Neuron (in vitro differentiated cells): ENCODE data around the gene BAHCC1.

Experiments used
- H2AFZ ChIP-seq: one replicate; pipeline ENCODE4 v1.6.1; 2013; ENCODE audit warnings: low read depth, mild to moderate bottlenecking, inconsistent platforms, low read length, moderate library complexity
- H3K27me3 ChIP-seq: one replicate; pipeline ENCODE4 v1.6.1; 2013; ENCODE audit warnings: low read length; ENCODE audit not compliant: insufficient read depth
- H3K36me3 ChIP-seq: one replicate; pipeline ENCODE4 v1.6.1; 2013; ENCODE audit warnings: low read length; ENCODE audit not compliant: insufficient read depth
- H3K4me1 ChIP-seq: one replicate; pipeline ENCODE4 v1.6.1; 2013; ENCODE audit warnings: low read length; ENCODE audit not compliant: insufficient read depth
- H3K4me3 ChIP-seq: 2 replicates; pipeline ENCODE4 v1.5.1; 2013; ENCODE audit warnings: mild to moderate bottlenecking, low read length, moderate library complexity
- H3K9me3 ChIP-seq: one replicate; pipeline ENCODE4 v1.6.1; 2013; ENCODE audit warnings: low read length

BAHCC1 gene

GRCh38 chr17:81494626-81495377 lies 99.5 kb downstream of the BAHCC1 start:
- Histone ChIP-seq H2AFZ (no peak overlapping the region), H3K36me3 (no peaks in the 10 kb centered on the region), H3K4me1 (peaks cover 20% of the 10 kb centered on the region), H3K9me3 (no peaks in the 10 kb centered on the region), H3K27me3 (peaks cover 5% of the 10 kb centered on the region), H3K4me3 (no peak overlapping the region)

GRCh38 chr17:81498953-81499600 lies 103.8 kb downstream of the BAHCC1 start:
- H3K27me3 ChIP-seq = no peaks in the 10 kb centered on the region
- no peak overlapping the region for H3K4me3 ChIP-seq
- no peaks in the 10 kb centered on the region for H3K36me3 ChIP-seq

GRCh38 chr17:81499601-81499970 lies 104.3 kb downstream of the BAHCC1 start:
- Histone ChIP-seq H3K4me1 (peaks cover 4% of the 10 kb centered on the region), H3K36me3 (no peaks in the 10 kb centered on the region), H3K4me3 (no peak overlapping the region), H2AFZ (no peak overlapping the region), H3K9me3 (no peaks in the 10 kb centered on the region), H3K27me3 (no peaks in the 10 kb centered on the region)

More at GRCh38 chr17:81498953-81499600, 103.8 kb downstream of the BAHCC1 start:
- H2AFZ ChIP-seq = no peak overlapping the region
- peaks cover 4% of the 10 kb centered on the region for H3K4me1 ChIP-seq
- no peaks in the 10 kb centered on the region for H3K9me3 ChIP-seq

GRCh38 chr17:81500047-81500446 lies 104.8 kb downstream of the BAHCC1 start:
- H3K9me3 ChIP-seq = no peaks in the 10 kb centered on the region
- H3K4me3 ChIP-seq = no peak overlapping the region
- H3K4me1 ChIP-seq = peaks cover under 1% of the 10 kb centered on the region
- H2AFZ ChIP-seq = no peak overlapping the region
- H3K36me3 ChIP-seq = no peaks in the 10 kb centered on the region
- no peaks in the 10 kb centered on the region for H3K27me3 ChIP-seq

GRCh38 chr17:81502471-81503017 lies 107.3 kb downstream of the BAHCC1 start:
- Histone ChIP-seq H3K4me1 (no peaks in the 10 kb centered on the region), H2AFZ (no peak overlapping the region), H3K27me3 (no peaks in the 10 kb centered on the region), H3K4me3 (no peak overlapping the region), H3K36me3 (no peaks in the 10 kb centered on the region), H3K9me3 (no peaks in the 10 kb centered on the region)

GRCh38 chr17:81503619-81504018 lies 108.4 kb downstream of the BAHCC1 start:
- Histone ChIP-seq H2AFZ (no peak overlapping the region), H3K4me3 (no peak overlapping the region), H3K27me3 (no peaks in the 10 kb centered on the region), H3K36me3 (peaks cover 2% of the 10 kb centered on the region), H3K9me3 (no peaks in the 10 kb centered on the region), H3K4me1 (no peaks in the 10 kb centered on the region)

- Histone ChIP-seq H2AFZ (no peak overlapping the region), H3K4me1 (peaks cover 9% of the 10 kb centered on the region), H3K9me3 (no peaks in the 10 kb centered on the region), H3K4me3 (peak overlapping the region; percentile 87), H3K36me3 (peaks cover 36% of the 10 kb centered on the region), H3K27me3 (no peaks in the 10 kb centered on the region)
These were observed 113.5 kb downstream of the BAHCC1 start for GRCh38 chr17:81508639-81509206.

DNA sequence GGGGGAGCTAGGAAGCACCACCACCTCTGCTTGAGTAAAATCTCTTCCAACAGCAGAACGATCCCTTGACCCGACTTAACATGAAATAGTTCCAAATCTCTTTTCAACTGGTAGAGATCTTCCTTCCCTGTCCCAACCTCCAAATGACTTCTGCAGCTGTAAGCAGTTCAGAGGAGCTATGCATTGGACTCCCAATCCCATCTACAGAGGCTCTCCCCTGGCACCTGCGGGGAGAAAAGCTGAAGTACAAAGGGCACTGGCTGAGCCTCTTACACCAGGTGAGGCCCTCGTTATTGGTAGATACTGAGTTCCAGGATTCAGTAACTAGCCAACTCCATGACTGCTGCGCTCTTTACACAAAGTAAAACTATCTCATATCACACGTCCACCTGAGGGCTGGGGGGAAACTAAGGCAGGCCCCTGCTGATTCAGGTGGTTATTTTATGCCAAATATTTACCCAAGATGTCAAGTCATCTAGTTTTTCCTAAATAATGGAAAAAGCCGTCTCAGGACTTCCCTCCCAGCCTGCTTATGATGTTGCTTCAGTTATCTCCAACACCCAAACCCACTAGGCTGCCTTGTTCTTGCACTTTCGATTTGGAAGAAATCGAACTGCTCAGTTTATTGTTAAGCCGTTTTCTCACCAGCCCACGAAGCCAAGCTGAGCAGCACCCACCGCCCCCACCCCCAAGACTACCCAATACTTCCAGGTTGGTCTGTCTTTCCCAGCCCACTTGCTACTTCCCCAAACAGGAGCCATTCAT lies 114.1 kb downstream of the BAHCC1 start:
- Histone ChIP-seq H3K4me1 (peaks cover 9% of the 10 kb centered on the region), H3K27me3 (no peaks in the 10 kb centered on the region), H3K9me3 (no peaks in the 10 kb centered on the region), H2AFZ (no peak overlapping the region), H3K4me3 (peak overlapping the region; percentile 87), H3K36me3 (peaks cover 36% of the 10 kb centered on the region)

GRCh38 chr17:81509972-81510784 lies 114.9 kb downstream of the BAHCC1 start:
- no peaks in the 10 kb centered on the region for H3K27me3 ChIP-seq

DNA sequence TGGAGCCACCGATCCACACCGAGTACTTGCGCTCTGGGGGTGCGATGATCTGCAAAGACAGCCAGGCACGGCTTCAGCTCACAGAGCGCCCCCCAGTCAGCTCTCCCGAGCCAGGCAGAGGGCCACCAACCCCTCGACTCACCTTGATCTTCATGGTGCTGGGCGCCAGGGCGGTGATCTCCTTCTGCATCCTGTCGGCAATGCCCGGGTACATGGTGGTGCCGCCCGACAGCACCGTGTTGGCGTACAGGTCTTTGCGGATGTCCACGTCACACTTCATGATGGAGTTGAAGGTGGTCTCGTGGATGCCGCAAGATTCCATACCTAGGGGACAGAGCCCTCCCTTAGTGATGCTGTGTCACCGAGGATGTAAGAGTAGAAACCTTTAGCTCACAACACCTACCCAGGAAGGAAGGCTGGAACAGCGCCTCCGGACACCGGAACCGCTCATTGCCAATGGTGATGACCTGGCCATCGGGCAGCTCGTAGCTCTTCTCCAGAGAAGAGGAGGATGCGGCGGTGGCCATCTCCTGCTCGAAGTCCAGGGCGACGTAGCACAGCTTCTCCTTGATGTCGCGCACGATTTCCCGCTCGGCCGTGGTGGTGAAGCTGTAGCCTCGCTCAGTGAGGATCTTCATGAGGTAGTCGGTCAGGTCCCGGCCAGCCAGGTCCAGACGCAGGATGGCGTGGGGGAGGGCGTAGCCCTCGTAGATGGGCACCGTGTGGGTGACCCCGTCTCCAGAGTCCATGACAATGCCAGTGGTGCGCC lies 115.7 kb downstream of the BAHCC1 start:
- H3K4me3 ChIP-seq = peak overlapping the region; percentile 87
- H3K4me1 ChIP-seq = peaks cover 16% of the 10 kb centered on the region
- peaks cover 36% of the 10 kb centered on the region for H3K36me3 ChIP-seq
- H3K9me3 ChIP-seq = no peaks in the 10 kb centered on the region
- H2AFZ ChIP-seq = no peak overlapping the region
- H3K27me3 ChIP-seq = no peaks in the 10 kb centered on the region

More at GRCh38 chr17:81509972-81510784, 114.9 kb downstream of the BAHCC1 start:
- no peak overlapping the region for H2AFZ ChIP-seq
- peaks cover 36% of the 10 kb centered on the region for H3K36me3 ChIP-seq
- peaks cover 9% of the 10 kb centered on the region for H3K4me1 ChIP-seq
- H3K9me3 ChIP-seq = no peaks in the 10 kb centered on the region
- H3K4me3 ChIP-seq = peak overlapping the region; percentile 87

GRCh38 chr17:81511554-81511803 lies 116.2 kb downstream of the BAHCC1 start:
- Histone ChIP-seq H3K27me3 (no peaks in the 10 kb centered on the region), H3K4me1 (peaks cover 21% of the 10 kb centered on the region), H2AFZ (no peak overlapping the region), H3K4me3 (peak overlapping the region; percentile 87), H3K9me3 (no peaks in the 10 kb centered on the region), H3K36me3 (peaks cover 36% of the 10 kb centered on the region)
